Measurements from ENCODE around the gene CPED1.

DNA sequence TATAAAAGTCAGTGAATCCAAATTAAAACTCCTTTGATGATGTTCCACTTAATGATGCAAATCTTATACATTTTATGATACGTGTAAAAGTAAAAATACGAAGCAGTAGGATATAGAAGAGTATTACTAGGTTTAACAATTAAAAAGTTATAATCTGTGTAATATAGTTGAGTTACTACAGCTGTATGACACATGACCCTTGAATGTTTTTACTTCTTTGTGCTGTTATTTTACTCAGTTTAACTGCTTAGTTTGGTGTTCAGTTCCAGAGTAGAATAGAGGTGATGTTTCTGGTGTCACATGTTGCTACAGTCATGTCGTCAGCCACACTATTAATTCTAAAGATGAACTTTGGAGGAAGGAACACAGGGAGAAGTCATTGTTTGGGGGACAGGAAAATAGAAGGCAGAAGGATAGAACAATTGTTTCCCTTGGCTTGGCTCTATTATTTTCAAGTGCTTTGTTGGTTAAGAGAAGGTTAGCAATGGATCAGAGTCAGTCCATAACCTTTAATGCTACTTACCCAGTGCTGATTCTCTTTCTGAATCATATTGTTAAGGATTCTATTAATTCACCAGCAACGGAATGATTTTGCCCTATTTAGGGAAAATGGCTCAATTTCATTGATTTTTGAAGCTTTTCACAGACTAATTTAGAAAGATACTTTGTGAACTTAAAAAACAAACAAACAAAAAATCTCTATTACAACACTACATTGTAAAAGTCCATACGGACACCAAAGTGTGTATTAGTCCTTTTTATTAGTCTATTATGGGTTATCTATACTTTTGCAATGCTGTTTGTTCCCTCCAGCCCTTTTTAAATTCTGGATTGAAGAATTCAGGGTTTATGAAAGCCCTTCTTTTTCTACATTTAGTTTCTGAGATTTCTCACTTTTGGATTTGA lies 73.4 kb downstream of the CPED1 start:
- TF ChIP-seq, protein P1, sequence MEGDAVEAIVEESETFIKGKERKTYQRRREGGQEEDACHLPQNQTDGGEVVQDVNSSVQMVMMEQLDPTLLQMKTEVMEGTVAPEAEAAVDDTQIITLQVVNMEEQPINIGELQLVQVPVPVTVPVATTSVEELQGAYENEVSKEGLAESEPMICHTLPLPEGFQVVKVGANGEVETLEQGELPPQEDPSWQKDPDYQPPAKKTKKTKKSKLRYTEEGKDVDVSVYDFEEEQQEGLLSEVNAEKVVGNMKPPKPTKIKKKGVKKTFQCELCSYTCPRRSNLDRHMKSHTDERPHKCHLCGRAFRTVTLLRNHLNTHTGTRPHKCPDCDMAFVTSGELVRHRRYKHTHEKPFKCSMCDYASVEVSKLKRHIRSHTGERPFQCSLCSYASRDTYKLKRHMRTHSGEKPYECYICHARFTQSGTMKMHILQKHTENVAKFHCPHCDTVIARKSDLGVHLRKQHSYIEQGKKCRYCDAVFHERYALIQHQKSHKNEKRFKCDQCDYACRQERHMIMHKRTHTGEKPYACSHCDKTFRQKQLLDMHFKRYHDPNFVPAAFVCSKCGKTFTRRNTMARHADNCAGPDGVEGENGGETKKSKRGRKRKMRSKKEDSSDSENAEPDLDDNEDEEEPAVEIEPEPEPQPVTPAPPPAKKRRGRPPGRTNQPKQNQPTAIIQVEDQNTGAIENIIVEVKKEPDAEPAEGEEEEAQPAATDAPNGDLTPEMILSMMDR (IDR thresholded peaks at IDR 0.05), result no peak
- TF ChIP-seq POLR2AphosphoS5 (IDR thresholded peaks at IDR 0.05) (no peak), POLR2A (IDR thresholded peaks at IDR 0.05) (no peak)

All from transverse colon (tissue), 4 donors.